HCT116 (cell line): ENCODE measurements around the gene EMILIN2. TPM values are rescaled to one million over a fixed set of nuclear protein-coding genes. Genes with fewer than 3 reads are reported as not detected.

ENCODE experiments used
- ATAC-seq: fragments of 200-7000 bp; cut with Tn5 transposase; 2 replicates; pipeline ENCODE4 v1.9.1; 2020; ENCODE audit warnings: mild to moderate bottlenecking, moderate library complexity
- BruUV-seq: library from RNA; stranded (reverse); fragments of 400-500 nt; replicated peaks from 2 replicates; lab custom pipeline; 2021; lab: Mats Ljungman, UMichigan
- CTCF ChIA-PET: fragments of 300-600 bp; sonication (Branson Sonifier 250); formaldehyde crosslinking; loops from one replicate; lab custom pipeline; 2021; ENCODE audit warnings: antibody characterized with exemption; lab: Charles Lee
- POLR2A ChIA-PET: fragments of 300-600, 350-600 bp; sonication (Branson Sonifier 250); formaldehyde crosslinking; loops from one replicate; lab custom pipeline; 2021; ENCODE audit warnings: antibody characterized with exemption; lab: Charles Lee
- RAD21 ChIA-PET, 2 experiments: fragments of 300-600 bp; sonication (Branson Sonifier 250); formaldehyde crosslinking; loops; one replicate each; lab custom pipeline; 2023; ENCODE audit warnings: low total read pairs in 2 of 2; ENCODE audit not compliant: uncharacterized antibody in 2 of 2, unreplicated experiment in 2 of 2, low non-redundant PET in 1 of 2; lab: Charles Lee
- DNase-seq: peaks from one replicate; pipeline ENCODE4 v3.0.0-alpha.2; 2010; ENCODE audit warnings: low read depth, low spot score
- H2AFZ ChIP-seq: fragments of 200-600 bp; shearing (Covaris generic), sonication (generic); 2 replicates; pipeline ENCODE4 v1.6.1; 2017; ENCODE audit warnings: low read depth, mixed run types, mixed read lengths, antibody characterized with exemption, low read length; ENCODE audit not compliant: poor library complexity, severe bottlenecking
- H3K27ac ChIP-seq: 2 replicates; pipeline ENCODE4 v1.5.1; 2012; ENCODE audit warnings: low read depth, low read length
- H3K27me3 ChIP-seq: fragments of 200-600 bp; sonication (generic); 2 replicates; pipeline ENCODE4 v1.6.1; 2016; ENCODE audit warnings: mixed run types, low read length, mixed read lengths; ENCODE audit not compliant: insufficient read depth
- H3K36me3 ChIP-seq, 2 experiments: fragments of 200-500 bp in 1 of 2; fragments of 200-600 bp in 1 of 2; sonication (Bioruptor generic) in 1 of 2; sonication (generic) in 1 of 2; 2 replicates each; pipeline versions ENCODE4 v1.5.1 to v1.6.1; 2014 to 2016; ENCODE audit warnings: low read length in 2 of 2, inconsistent platforms in 1 of 2, mixed read lengths in 1 of 2, mixed run types in 1 of 2; ENCODE audit not compliant: insufficient read depth in 2 of 2, control insufficient read depth in 1 of 2
- H3K4me1 ChIP-seq, 2 experiments: fragments of 200-600 bp in 1 of 2; sonication (generic) in 1 of 2; 2 replicates each; pipeline versions ENCODE4 v1.5.1 to v1.6.1; 2012 to 2017; ENCODE audit warnings: low read length in 2 of 2, inconsistent platforms in 1 of 2, mild to moderate bottlenecking in 1 of 2, mixed read lengths in 1 of 2, mixed run types in 1 of 2, moderate library complexity in 1 of 2; ENCODE audit not compliant: insufficient read depth in 2 of 2, control insufficient read depth in 1 of 2
- H3K4me2 ChIP-seq: fragments of 200-600 bp; sonication (generic); 2 replicates; pipeline ENCODE4 v1.6.1; 2017; ENCODE audit warnings: mixed run types, low read length, mixed read lengths
- H3K4me3 ChIP-seq, 2 experiments: fragments of 200-600 bp in 1 of 2; sonication (generic) in 1 of 2; replicated peaks in 1 of 2; 2 replicates each; pipeline ENCODE4 v1.5.1; 2011 to 2016; ENCODE audit warnings: low read length in 2 of 2, control low read depth in 1 of 2, low read depth in 1 of 2, mild to moderate bottlenecking in 1 of 2, mixed read lengths in 1 of 2, mixed run types in 1 of 2
- H3K79me2 ChIP-seq: fragments of 200-600 bp; sonication (generic); 2 replicates; pipeline ENCODE4 v1.6.1; 2017; ENCODE audit warnings: mild to moderate bottlenecking, mixed run types, low read length, moderate library complexity, mixed read lengths; ENCODE audit not compliant: insufficient read depth
- H3K9ac ChIP-seq: fragments of 200-600 bp; sonication (generic); 2 replicates; pipeline ENCODE4 v1.6.1; 2016; ENCODE audit warnings: low read length, mixed read lengths
- H3K9me2 ChIP-seq: fragments of 200-600 bp; sonication (generic), shearing (Covaris generic); 2 replicates; pipeline ENCODE4 v1.6.1; 2017; ENCODE audit warnings: mixed run types, mild to moderate bottlenecking, moderate library complexity; ENCODE audit not compliant: insufficient read depth
- H3K9me3 ChIP-seq, 2 experiments: fragments of 200-500 bp in 1 of 2; fragments of 200-600 bp in 1 of 2; sonication (Bioruptor generic) in 1 of 2; sonication (generic) in 1 of 2; 2 replicates each; pipeline ENCODE4 v1.6.1; 2014 to 2017; ENCODE audit warnings: low read length in 2 of 2, mixed read lengths in 2 of 2, inconsistent platforms in 1 of 2, low read depth in 1 of 2, mild to moderate bottlenecking in 1 of 2, mixed run types in 1 of 2, moderate library complexity in 1 of 2; ENCODE audit not compliant: control insufficient read depth in 1 of 2, insufficient read depth in 1 of 2
- H4K20me1 ChIP-seq: fragments of 200-600 bp; sonication (generic), shearing (Covaris generic); 2 replicates; pipeline ENCODE4 v1.6.1; 2017; ENCODE audit warnings: mixed run types, mild to moderate bottlenecking, moderate library complexity; ENCODE audit not compliant: insufficient read depth
- CEBPB ChIP-seq: IDR thresholded peaks from 2 replicates; pipeline ENCODE4 v1.6.1; 2012; ENCODE audit warnings: low read depth
- EGR1 ChIP-seq: IDR thresholded peaks from 2 replicates; pipeline ENCODE4 v1.6.1; 2012; ENCODE audit warnings: low read depth
- ELF1 ChIP-seq: IDR thresholded peaks from 2 replicates; pipeline ENCODE4 v1.6.1; 2012; ENCODE audit warnings: low read depth, borderline replicate concordance
- EZH2 ChIP-seq: fragments of 200-600 bp; sonication (generic); IDR thresholded peaks from 2 replicates; pipeline ENCODE4 v1.6.1; 2017; ENCODE audit warnings: antibody characterized with exemption, mixed run types
- FOSL1 ChIP-seq: IDR thresholded peaks from 2 replicates; pipeline ENCODE4 v1.6.1; 2012; ENCODE audit warnings: low read depth
- JUND ChIP-seq: IDR thresholded peaks from 2 replicates; pipeline ENCODE4 v1.6.1; 2012
- RAD21 ChIP-seq: IDR thresholded peaks from 2 replicates; pipeline ENCODE4 v1.6.1; 2012; ENCODE audit warnings: low read depth, mild to moderate bottlenecking
- SIN3A ChIP-seq: IDR thresholded peaks from 2 replicates; pipeline ENCODE4 v1.6.1; 2012; ENCODE audit warnings: low read depth
- SRF ChIP-seq: IDR thresholded peaks from 2 replicates; pipeline ENCODE4 v1.6.1; 2012; ENCODE audit warnings: low read depth
- TCF7L2 ChIP-seq: IDR thresholded peaks from 2 replicates; pipeline ENCODE4 v1.7.0; 2011; ENCODE audit warnings: borderline replicate concordance, inconsistent platforms; ENCODE audit not compliant: insufficient read depth, insufficient read length; ENCODE audit errors: extremely low read depth
- YY1 ChIP-seq: IDR thresholded peaks from 2 replicates; pipeline ENCODE4 v1.6.1; 2011; ENCODE audit warnings: low read length, low read depth, moderate library complexity, mild to moderate bottlenecking; ENCODE audit not compliant: insufficient replicate concordance; ENCODE audit errors: extremely low read depth
- ZFX ChIP-seq: fragments of 450-650 bp; IDR thresholded peaks from 2 replicates; pipeline ENCODE4 v1.6.1; 2017
- intact Hi-C: fragments of 100-400 bp; cut with micrococcal nuclease; formaldehyde crosslinking; loops from 2 replicates; pipeline ENCODE4 v1.10.0; 2022
- total RNA-seq: library from RNA; stranded (reverse); gene quantifications from one replicate; pipeline ENCODE4 v1.2.1, GENCODE V29; 2021; ENCODE audit not compliant: unreplicated experiment
- TF ChIP-seq, protein P1 (sequence below): IDR thresholded peaks from 2 replicates; pipeline ENCODE4 v1.6.1; 2012; ENCODE audit warnings: low read depth
- TF ChIP-seq, protein P2 (sequence below): IDR thresholded peaks from 2 replicates; pipeline ENCODE4 v1.6.1; 2012

EMILIN2 gene
- total RNA-seq, 1 experiment from 2014 or later: 23.4 TPM

DNA sequence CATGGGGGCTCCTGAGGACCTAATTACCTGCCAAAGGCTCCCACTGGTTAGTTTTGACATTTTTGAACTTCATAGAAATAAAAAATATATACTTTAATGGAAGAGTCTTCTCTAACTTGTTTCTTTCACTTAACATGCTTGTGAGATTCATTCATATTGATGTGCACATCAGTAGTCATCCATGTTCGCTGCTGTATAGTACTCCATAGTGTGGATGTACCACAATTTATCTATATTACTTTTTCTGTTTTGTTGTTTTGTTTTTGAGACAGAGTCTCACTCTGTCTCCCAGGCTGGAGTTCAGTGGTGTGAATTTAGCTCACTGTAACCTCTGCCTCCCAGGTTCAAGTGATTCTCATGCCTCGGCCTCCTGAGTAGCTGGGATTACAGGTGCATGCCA is 22.8 kb upstream of the EMILIN2 start:
- H4K20me1 ChIP-seq: no peaks in the 10 kb centered on the region
- BruUV-seq: no TSS peak
- no peak for TF ChIP-seq YY1
- TF ChIP-seq EZH2: no peak
- TF ChIP-seq, protein P1, sequence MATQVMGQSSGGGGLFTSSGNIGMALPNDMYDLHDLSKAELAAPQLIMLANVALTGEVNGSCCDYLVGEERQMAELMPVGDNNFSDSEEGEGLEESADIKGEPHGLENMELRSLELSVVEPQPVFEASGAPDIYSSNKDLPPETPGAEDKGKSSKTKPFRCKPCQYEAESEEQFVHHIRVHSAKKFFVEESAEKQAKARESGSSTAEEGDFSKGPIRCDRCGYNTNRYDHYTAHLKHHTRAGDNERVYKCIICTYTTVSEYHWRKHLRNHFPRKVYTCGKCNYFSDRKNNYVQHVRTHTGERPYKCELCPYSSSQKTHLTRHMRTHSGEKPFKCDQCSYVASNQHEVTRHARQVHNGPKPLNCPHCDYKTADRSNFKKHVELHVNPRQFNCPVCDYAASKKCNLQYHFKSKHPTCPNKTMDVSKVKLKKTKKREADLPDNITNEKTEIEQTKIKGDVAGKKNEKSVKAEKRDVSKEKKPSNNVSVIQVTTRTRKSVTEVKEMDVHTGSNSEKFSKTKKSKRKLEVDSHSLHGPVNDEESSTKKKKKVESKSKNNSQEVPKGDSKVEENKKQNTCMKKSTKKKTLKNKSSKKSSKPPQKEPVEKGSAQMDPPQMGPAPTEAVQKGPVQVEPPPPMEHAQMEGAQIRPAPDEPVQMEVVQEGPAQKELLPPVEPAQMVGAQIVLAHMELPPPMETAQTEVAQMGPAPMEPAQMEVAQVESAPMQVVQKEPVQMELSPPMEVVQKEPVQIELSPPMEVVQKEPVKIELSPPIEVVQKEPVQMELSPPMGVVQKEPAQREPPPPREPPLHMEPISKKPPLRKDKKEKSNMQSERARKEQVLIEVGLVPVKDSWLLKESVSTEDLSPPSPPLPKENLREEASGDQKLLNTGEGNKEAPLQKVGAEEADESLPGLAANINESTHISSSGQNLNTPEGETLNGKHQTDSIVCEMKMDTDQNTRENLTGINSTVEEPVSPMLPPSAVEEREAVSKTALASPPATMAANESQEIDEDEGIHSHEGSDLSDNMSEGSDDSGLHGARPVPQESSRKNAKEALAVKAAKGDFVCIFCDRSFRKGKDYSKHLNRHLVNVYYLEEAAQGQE: no peak
- no peak for TF ChIP-seq RAD21
- no peak for TF ChIP-seq FOSL1
- TF ChIP-seq, protein P2, sequence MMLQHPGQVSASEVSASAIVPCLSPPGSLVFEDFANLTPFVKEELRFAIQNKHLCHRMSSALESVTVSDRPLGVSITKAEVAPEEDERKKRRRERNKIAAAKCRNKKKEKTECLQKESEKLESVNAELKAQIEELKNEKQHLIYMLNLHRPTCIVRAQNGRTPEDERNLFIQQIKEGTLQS: no peak
- TF ChIP-seq ELF1: no peak
- no peak for TF ChIP-seq SRF
- TF ChIP-seq TCF7L2: no peak
- TF ChIP-seq EGR1: no peak
- TF ChIP-seq SIN3A: no peak
- TF ChIP-seq CEBPB: no peak
- TF ChIP-seq JUND: no peak
- TF ChIP-seq ZFX: no peak
- TF ChIP-seq, all 23 proteins: peak for 0
- Histone ChIP-seq H3K9ac (no peak overlapping the region), H3K36me3 (no peaks in the 10 kb centered on the region), H3K4me2 (no peak overlapping the region), H3K9me3 (no peaks in the 10 kb centered on the region), H3K27me3 (no peaks in the 10 kb centered on the region), H3K27ac (no peak overlapping the region), H3K79me2 (no peaks in the 10 kb centered on the region), H2AFZ (no peak overlapping the region), H3K4me3 (no peak overlapping the region), H3K4me1 (no peaks in the 10 kb centered on the region), H3K9me2 (no peaks in the 10 kb centered on the region)
- DNase-seq (no peak), ATAC-seq (no peak)
- ChIA-PET POLR2A (no interaction called here), RAD21 (no interaction called here), CTCF (no interaction called here)
- intact Hi-C loops: no loop called here
